K562 (cell line): ENCODE data around the gene ADGRG1. TPM values are rescaled to one million over a fixed set of nuclear protein-coding genes. Genes with fewer than 3 reads are reported as not detected.
A peak's percentile ranks its signal among the peaks of the same experiment; 100 is the strongest.

Experiments
- ETV1 ChIP-seq: fragments of 450-650 bp; conservative IDR thresholded peaks from 2 replicates; pipeline ENCODE4 v1.6.1; 2016; ENCODE audit warnings: missing genetic modification characterization, control low read depth, low read depth, missing compliant biosample characterization
- HMGXB4 ChIP-seq: sonication (generic); formaldehyde crosslinking; IDR thresholded peaks from 2 replicates; pipeline ENCODE4 v1.8.1; 2023; ENCODE audit warnings: mild to moderate bottlenecking, missing genetic modification reagents
- RBM14 ChIP-seq: fragments of 200-400 bp; formaldehyde crosslinking; IDR thresholded peaks from 2 replicates; pipeline ENCODE4 v1.6.1; 2018; ENCODE audit warnings: low read depth, mild to moderate bottlenecking, low read length, moderate library complexity, borderline replicate concordance; ENCODE audit not compliant: insufficient read depth
- SRSF9 ChIP-seq: fragments of 200-400 bp; formaldehyde crosslinking; IDR thresholded peaks from 2 replicates; pipeline ENCODE4 v1.6.1; 2017; ENCODE audit warnings: low read depth, low read length, borderline replicate concordance
- TAF1 ChIP-seq: IDR thresholded peaks from 2 replicates; pipeline ENCODE4 v1.6.1; 2011; ENCODE audit warnings: mild to moderate bottlenecking, low read length, moderate library complexity; ENCODE audit not compliant: insufficient read depth, control insufficient read depth, severe bottlenecking; ENCODE audit errors: extremely low read depth
- VEZF1 ChIP-seq: fragments of 200-800 bp; sonication (Bioruptor generic); IDR thresholded peaks from 2 replicates; pipeline ENCODE4 v1.6.1; 2017; ENCODE audit warnings: missing genetic modification characterization, missing compliant biosample characterization
- ZNF407 ChIP-seq: fragments of 450-650 bp; IDR thresholded peaks from 2 replicates; pipeline ENCODE4 v1.6.1; 2016; ENCODE audit warnings: low read depth
- ZNF561 ChIP-seq: fragments of 450-650 bp; formaldehyde crosslinking; conservative IDR thresholded peaks from 2 replicates; pipeline ENCODE4 v1.4.0; 2020; ENCODE audit warnings: mild to moderate bottlenecking, moderate library complexity
- ZNF592 ChIP-seq: fragments of 450-650 bp; IDR thresholded peaks from 2 replicates; pipeline ENCODE4 v1.6.1; 2017; ENCODE audit warnings: antibody characterized with exemption, mild to moderate bottlenecking
- ZNF785 ChIP-seq: fragments of 250-450 bp; sonication (Bioruptor Pico); IDR thresholded peaks from 2 replicates; pipeline ENCODE4 v1.4.0; 2020; ENCODE audit warnings: mild to moderate bottlenecking
- polyA plus RNA-seq, 8 experiments: library from polyadenylated mRNA; depleted of rRNA in 4 of 8; stranded (reverse) in 5 of 8; unstranded in 3 of 8; fragments of >200 nt; fragmentation: Nextera tagmentation in 2 of 8; fragmentation: Illumina TruSeq in 1 of 8; extraction: Ambion mirVana in 2 of 8; extraction: Trizol in 1 of 8; gene quantifications; 2 replicates each; pipeline versions ENCODE4 v1.2.1 to v1.2.3, GENCODE V29; 2011 to 2014; ENCODE audit warnings: inconsistent platforms in 1 of 8, missing spikeins in 1 of 8
- total RNA-seq, 7 experiments: library from RNA; depleted of rRNA in 6 of 7; stranded (reverse); fragments of >200 nt in 6 of 7; fragmentation: Illumina TruSeq in 2 of 7; extraction: Trizol in 2 of 7; gene quantifications; 2 replicates each; pipeline versions ENCODE4 v1.2.1 to v1.2.3, GENCODE V29; 2011 to 2021; ENCODE audit warnings: low replicate concordance in 1 of 7

The ADGRG1 gene
- total and polyA plus RNA-seq, 9 of the 15 experiments (the other 6 are each of a cell fraction or from before 2014, with no cell fraction given): 0.04 to 0.31 (median 0.16) TPM; not detected in 6

- no peak for TF ChIP-seq ZNF592
- TF ChIP-seq VEZF1 (CRISPR knock-in tag): peak; percentile 74
- no peak for TF ChIP-seq RBM14
- peak; percentile 98 for TF ChIP-seq ETV1 (tag)
- no peak for TF ChIP-seq ZNF785 (CRISPR knock-in tag)
- no peak for TF ChIP-seq ZNF407
- TF ChIP-seq HMGXB4 (CRISPR knock-in tag): peak; percentile 34; the same call in 1 of the 2 replicates
- TF ChIP-seq SRSF9: no peak
- no peak for TF ChIP-seq ZNF561 (CRISPR knock-in tag)
- no peak for TF ChIP-seq TAF1
Measured at GRCh38 chr16:57689762-57690558, 61.5 kb downstream of the ADGRG1 start (continued).
